ENCODE results near the gene ZFYVE9. TPM values are rescaled to one million over a fixed set of nuclear protein-coding genes. Genes with fewer than 3 reads are reported as not detected.

ZFYVE9 gene
- total and polyA plus RNA-seq, 2 of the 8 experiments (the other 6 are each of a cell fraction or from before 2014, with no cell fraction given): 5.8 to 26.5 TPM

- TF ChIP-seq YY1 (IDR thresholded peaks at IDR 0.05; ENCODE audit: low read depth, low read length) (no peak), JUND (IDR thresholded peaks at IDR 0.05; ENCODE audit: low read length) (no peak), TBP (IDR thresholded peaks at IDR 0.05; ENCODE audit: low read depth, low read length) (no peak), CHD2 (IDR thresholded peaks at IDR 0.05; ENCODE audit: low read length) (no peak), KDM5A (IDR thresholded peaks at IDR 0.05; ENCODE audit: low read length) (no peak)
Observed at GRCh38 chr1:52321061-52321460, 179.2 kb downstream of the ZFYVE9 start (continued).

Data from H1 (cell line).